ENCODE results near the gene KRTAP1-4. TPM values are rescaled to one million over a fixed set of nuclear protein-coding genes. Genes with fewer than 3 reads are reported as not detected.
"Not testable (repeated sequence)": the region's sequence is repeated elsewhere in the genome, so short reads cannot be mapped to it uniquely, and the experiment has no call there.

KRTAP1-4 gene
- total RNA-seq, 2 experiments from 2014 or later, result not detected

DNA sequence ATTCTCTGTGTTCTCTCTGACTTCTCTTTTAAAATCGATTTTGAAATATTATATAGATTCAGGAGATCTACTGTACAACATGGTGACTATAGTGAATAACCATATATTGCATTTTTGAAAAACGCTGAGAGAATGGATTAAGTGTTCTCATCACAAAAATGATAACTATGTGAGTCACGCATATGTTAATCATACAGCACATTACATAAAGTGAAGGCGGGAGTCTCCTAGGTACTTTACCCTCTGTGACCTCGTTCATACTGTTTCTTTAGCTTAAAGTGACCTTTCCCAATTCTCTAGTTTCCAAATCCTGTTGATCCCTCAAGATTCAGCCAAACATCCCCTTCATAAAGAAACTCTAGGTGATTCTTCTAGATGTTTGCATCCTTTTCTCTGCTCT is 27.2 kb downstream of the KRTAP1-4 start:
- H3K4me3 Mint-ChIP-seq, result no peak overlapping the region
- H3K36me3 Mint-ChIP-seq (ENCODE audit: low read depth), result no peaks in the 10 kb centered on the region
- intact Hi-C loops (cut with DNase I, micrococcal nuclease), result no loop called here
- no peaks in the 10 kb centered on the region for H3K4me1 Mint-ChIP-seq (ENCODE audit: low read depth)
- no peaks in the 10 kb centered on the region for H3K9me3 Mint-ChIP-seq
- H3K27me3 Mint-ChIP-seq, result peaks cover 53% of the 10 kb centered on the region
- H3K4me1 ChIP-seq (ENCODE audit: insufficient read depth, low read length), result no peaks in the 10 kb centered on the region
- DNase-seq, result no peak
- TF ChIP-seq, protein P1, sequence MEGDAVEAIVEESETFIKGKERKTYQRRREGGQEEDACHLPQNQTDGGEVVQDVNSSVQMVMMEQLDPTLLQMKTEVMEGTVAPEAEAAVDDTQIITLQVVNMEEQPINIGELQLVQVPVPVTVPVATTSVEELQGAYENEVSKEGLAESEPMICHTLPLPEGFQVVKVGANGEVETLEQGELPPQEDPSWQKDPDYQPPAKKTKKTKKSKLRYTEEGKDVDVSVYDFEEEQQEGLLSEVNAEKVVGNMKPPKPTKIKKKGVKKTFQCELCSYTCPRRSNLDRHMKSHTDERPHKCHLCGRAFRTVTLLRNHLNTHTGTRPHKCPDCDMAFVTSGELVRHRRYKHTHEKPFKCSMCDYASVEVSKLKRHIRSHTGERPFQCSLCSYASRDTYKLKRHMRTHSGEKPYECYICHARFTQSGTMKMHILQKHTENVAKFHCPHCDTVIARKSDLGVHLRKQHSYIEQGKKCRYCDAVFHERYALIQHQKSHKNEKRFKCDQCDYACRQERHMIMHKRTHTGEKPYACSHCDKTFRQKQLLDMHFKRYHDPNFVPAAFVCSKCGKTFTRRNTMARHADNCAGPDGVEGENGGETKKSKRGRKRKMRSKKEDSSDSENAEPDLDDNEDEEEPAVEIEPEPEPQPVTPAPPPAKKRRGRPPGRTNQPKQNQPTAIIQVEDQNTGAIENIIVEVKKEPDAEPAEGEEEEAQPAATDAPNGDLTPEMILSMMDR (IDR thresholded peaks at IDR 0.05), result no peak
- no peaks in the 10 kb centered on the region for H3K9me3 ChIP-seq (ENCODE audit: control insufficient read depth in 1 of 2, insufficient read depth in 1 of 2, low read length in 2 of 2)
- H3K27ac Mint-ChIP-seq, result no peak overlapping the region
- H3K27me3 ChIP-seq (ENCODE audit: control insufficient read depth in 1 of 2, insufficient read depth in 2 of 2, low read length in 2 of 2), result peaks cover 7 to 12% of the 10 kb centered on the region in 2 experiments
- no peak overlapping the region for H3K27ac ChIP-seq (ENCODE audit: low read depth in 1 of 2, low read length in 2 of 2)
- POLR2A ChIA-PET, result no interaction called here
- H3K4me3 ChIP-seq (ENCODE audit: low read length), result no peak overlapping the region
- no peak for ATAC-seq (ENCODE audit: poor library complexity)
- no peaks in the 10 kb centered on the region for H3K36me3 ChIP-seq (ENCODE audit: insufficient read depth, low read length)
- CTCF ChIA-PET, result no interaction called here

GRCh38 chr17:41001795-41002194 is 28.2 kb downstream of the KRTAP1-4 start:
- Mint-ChIP-seq H3K4me3 (no peak overlapping the region), H3K36me3 (ENCODE audit: low read depth) (no peaks in the 10 kb centered on the region), H3K27ac (no peak overlapping the region), H3K4me1 (ENCODE audit: low read depth) (no peaks in the 10 kb centered on the region), H3K9me3 (no peaks in the 10 kb centered on the region), H3K27me3 (peaks cover 62% of the 10 kb centered on the region)
- ChIA-PET CTCF (no interaction called here), POLR2A (no interaction called here)
- Histone ChIP-seq H3K4me1 (ENCODE audit: insufficient read depth, low read length) (no peaks in the 10 kb centered on the region), H3K4me3 (ENCODE audit: low read length) (no peak overlapping the region), H3K9me3 (ENCODE audit: control insufficient read depth in 1 of 2, insufficient read depth in 1 of 2, low read length in 2 of 2) (no peaks in the 10 kb centered on the region), H3K27ac (ENCODE audit: low read depth in 1 of 2, low read length in 2 of 2) (no peak overlapping the region), H3K27me3 (ENCODE audit: control insufficient read depth in 1 of 2, insufficient read depth in 2 of 2, low read length in 2 of 2) (peaks cover 13 to 19% of the 10 kb centered on the region in 2 experiments), H3K36me3 (ENCODE audit: insufficient read depth, low read length) (no peaks in the 10 kb centered on the region)
- intact Hi-C loops (cut with DNase I, micrococcal nuclease), result no loop called here
- no peak for DNase-seq
- TF ChIP-seq, protein P1 (IDR thresholded peaks at IDR 0.05), result no peak
- ATAC-seq (ENCODE audit: poor library complexity), result no peak

DNA sequence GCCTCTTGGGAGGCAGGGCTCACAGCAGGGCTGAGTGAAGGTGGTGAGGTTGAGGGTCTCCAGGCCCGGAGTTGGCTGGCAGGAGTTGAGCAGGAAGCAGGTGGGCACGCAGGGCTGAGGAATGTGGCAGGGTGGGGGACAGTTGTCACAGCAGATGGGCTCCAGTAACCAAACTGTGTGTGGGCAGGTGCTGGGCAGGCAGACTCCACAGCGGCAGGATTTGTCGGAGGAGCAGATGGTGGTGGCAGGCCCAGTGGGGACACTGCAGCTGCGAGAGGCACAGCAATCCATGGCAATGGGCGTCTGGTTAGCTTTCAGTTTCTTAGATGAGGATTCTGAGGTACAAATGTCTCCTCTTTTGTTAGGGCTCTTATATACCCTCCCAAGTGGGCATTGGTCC is 30.4 kb downstream of the KRTAP1-4 start, which contains the start of gene KRTAP3-2:
KRTAP3-2 (minus strand) TSS at position 344 of the 400 bp plus-strand sequence; CDS start at position 291, 53 bp downstream.
- POLR2A ChIA-PET; intact Hi-C loops (cut with DNase I, micrococcal nuclease); H3K4me1 Mint-ChIP-seq (ENCODE audit: low read depth); CTCF ChIA-PET; H3K9me3 ChIP-seq (ENCODE audit: control insufficient read depth in 1 of 2, insufficient read depth in 1 of 2, low read length in 2 of 2); H3K4me3 Mint-ChIP-seq; H3K4me1 ChIP-seq (ENCODE audit: insufficient read depth, low read length); H3K36me3 Mint-ChIP-seq (ENCODE audit: low read depth); ATAC-seq (ENCODE audit: poor library complexity); DNase-seq; H3K9me3 Mint-ChIP-seq; H3K4me3 ChIP-seq (ENCODE audit: low read length); H3K36me3 ChIP-seq (ENCODE audit: insufficient read depth, low read length); H3K27ac Mint-ChIP-seq; H3K27ac ChIP-seq (ENCODE audit: low read depth in 1 of 2, low read length in 2 of 2): not testable (repeated sequence)
- peaks cover 18 to 31% of the 10 kb centered on the region in 2 experiments for H3K27me3 ChIP-seq (ENCODE audit: control insufficient read depth in 1 of 2, insufficient read depth in 2 of 2, low read length in 2 of 2)
- H3K27me3 Mint-ChIP-seq, result peaks cover 75% of the 10 kb centered on the region

DNA sequence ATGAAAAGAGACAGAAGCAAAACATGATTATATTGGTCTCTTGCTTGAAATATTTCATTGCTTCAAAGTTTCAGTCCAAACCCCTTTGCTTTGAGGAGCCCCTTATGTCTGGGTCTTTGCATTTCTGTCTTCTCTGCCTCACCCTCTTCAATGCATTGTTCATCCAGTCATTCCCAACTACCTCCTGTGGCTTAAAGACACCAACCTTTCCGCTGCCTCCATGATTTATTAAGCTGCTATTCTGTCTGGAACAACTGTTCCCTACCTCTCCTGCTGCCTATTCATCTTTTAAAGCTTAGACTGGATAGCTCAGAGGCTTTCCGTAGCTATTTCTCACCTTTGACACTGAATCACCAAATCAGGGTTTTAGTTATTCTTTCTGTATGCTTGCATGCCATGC is 32.6 kb downstream of the KRTAP1-4 start:
- H3K27me3 Mint-ChIP-seq, result peaks cover 75% of the 10 kb centered on the region
- H3K27me3 ChIP-seq (ENCODE audit: control insufficient read depth in 1 of 2, insufficient read depth in 2 of 2, low read length in 2 of 2), result peaks cover 18 to 38% of the 10 kb centered on the region in 2 experiments
- TF ChIP-seq, protein P1 (IDR thresholded peaks at IDR 0.05), result no peak
- ChIA-PET POLR2A (no interaction called here), CTCF (no interaction called here)
- no peaks in the 10 kb centered on the region for H3K4me1 ChIP-seq (ENCODE audit: insufficient read depth, low read length)
- intact Hi-C loops (cut with DNase I, micrococcal nuclease), result no loop called here
- H3K27ac ChIP-seq (ENCODE audit: low read depth in 1 of 2, low read length in 2 of 2), result no peak overlapping the region
- H3K9me3 ChIP-seq (ENCODE audit: control insufficient read depth in 1 of 2, insufficient read depth in 1 of 2, low read length in 2 of 2), result no peaks in the 10 kb centered on the region
- ATAC-seq (ENCODE audit: poor library complexity) (no peak), DNase-seq (no peak)
- H3K9me3 Mint-ChIP-seq, result no peaks in the 10 kb centered on the region
- no peak overlapping the region for H3K4me3 ChIP-seq (ENCODE audit: low read length)
- H3K4me3 Mint-ChIP-seq, result no peak overlapping the region
- H3K36me3 ChIP-seq (ENCODE audit: insufficient read depth, low read length), result no peaks in the 10 kb centered on the region
- H3K36me3 Mint-ChIP-seq (ENCODE audit: low read depth), result no peaks in the 10 kb centered on the region
- no peak overlapping the region for H3K27ac Mint-ChIP-seq
- H3K4me1 Mint-ChIP-seq (ENCODE audit: low read depth), result no peaks in the 10 kb centered on the region

Measured in CD4-positive, alpha-beta T cell (primary cell).